ENCODE results near the gene ETV2.

DNA sequence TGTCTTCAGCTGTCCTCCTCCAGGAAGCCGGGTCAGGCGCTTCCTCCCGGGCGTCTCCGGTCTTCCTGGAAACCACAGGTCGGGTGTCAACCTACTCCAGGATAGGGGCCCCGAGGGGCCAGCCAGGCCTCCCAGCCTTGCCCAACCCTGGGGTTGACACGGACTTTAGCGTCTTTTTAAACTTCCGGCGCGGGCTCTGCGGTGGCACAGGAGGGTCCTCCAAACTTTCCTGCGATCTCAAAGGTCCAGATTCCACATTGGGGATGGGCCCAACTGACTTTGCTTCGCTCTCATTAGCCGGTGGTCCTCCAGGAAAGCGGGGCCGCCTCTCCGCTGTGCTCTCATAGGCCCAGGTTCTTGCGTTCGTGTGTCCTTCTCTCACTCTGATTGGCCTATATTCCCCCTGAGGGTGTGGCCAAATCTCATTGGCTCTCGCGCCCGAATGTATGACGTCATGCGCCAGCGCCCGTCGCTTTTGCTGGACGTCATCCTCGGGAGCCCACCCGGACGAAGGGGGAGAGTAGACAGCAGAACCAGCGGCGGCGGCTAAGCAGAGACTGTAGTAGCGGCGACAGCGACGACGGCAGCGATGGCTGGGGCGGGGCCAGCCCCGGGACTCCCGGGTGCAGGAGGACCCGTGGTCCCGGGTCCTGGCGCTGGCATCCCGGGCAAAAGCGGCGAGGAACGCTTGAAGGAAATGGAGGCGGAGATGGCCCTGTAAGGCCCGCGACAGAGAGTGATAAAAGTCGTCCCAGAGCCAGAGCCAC is 12.8 kb upstream of the ETV2 start, which contains the start of gene RBM42:
- TF ChIP-seq, protein P1, sequence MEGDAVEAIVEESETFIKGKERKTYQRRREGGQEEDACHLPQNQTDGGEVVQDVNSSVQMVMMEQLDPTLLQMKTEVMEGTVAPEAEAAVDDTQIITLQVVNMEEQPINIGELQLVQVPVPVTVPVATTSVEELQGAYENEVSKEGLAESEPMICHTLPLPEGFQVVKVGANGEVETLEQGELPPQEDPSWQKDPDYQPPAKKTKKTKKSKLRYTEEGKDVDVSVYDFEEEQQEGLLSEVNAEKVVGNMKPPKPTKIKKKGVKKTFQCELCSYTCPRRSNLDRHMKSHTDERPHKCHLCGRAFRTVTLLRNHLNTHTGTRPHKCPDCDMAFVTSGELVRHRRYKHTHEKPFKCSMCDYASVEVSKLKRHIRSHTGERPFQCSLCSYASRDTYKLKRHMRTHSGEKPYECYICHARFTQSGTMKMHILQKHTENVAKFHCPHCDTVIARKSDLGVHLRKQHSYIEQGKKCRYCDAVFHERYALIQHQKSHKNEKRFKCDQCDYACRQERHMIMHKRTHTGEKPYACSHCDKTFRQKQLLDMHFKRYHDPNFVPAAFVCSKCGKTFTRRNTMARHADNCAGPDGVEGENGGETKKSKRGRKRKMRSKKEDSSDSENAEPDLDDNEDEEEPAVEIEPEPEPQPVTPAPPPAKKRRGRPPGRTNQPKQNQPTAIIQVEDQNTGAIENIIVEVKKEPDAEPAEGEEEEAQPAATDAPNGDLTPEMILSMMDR (IDR thresholded peaks at IDR 0.05; ENCODE audit: low read depth, low read length), result no peak
- TF ChIP-seq EZH2phosphoT487 (IDR thresholded peaks at IDR 0.05; ENCODE audit: low read depth), result no peak
